ENCODE measurements around the gene HIP1.
"Not testable (repeated sequence)": the region's sequence is repeated elsewhere in the genome, so short reads cannot be mapped to it uniquely, and the experiment has no call there.

The HIP1 gene

GRCh38 chr7:75546237-75547015, 192.3 kb downstream of the HIP1 start:
- H3K4me1 ChIP-seq: peaks cover 8% of the 10 kb centered on the region; the same call in 1 of the 2 replicates
- no peaks in the 10 kb centered on the region for H3K9me3 ChIP-seq
- TF ChIP-seq Cebpa-rat (IDR thresholded peaks at IDR 0.05): no peak
- peaks cover 85% of the 10 kb centered on the region for H3K36me3 ChIP-seq
- no peaks in the 10 kb centered on the region for H3K27me3 ChIP-seq
- H3K9ac ChIP-seq: no peak overlapping the region
- no peak overlapping the region for H3K4me3 ChIP-seq
- no peak overlapping the region for H3K27ac ChIP-seq
- no peaks in the 10 kb centered on the region for H4K20me1 ChIP-seq
- no peak overlapping the region for H3K4me2 ChIP-seq

DNA sequence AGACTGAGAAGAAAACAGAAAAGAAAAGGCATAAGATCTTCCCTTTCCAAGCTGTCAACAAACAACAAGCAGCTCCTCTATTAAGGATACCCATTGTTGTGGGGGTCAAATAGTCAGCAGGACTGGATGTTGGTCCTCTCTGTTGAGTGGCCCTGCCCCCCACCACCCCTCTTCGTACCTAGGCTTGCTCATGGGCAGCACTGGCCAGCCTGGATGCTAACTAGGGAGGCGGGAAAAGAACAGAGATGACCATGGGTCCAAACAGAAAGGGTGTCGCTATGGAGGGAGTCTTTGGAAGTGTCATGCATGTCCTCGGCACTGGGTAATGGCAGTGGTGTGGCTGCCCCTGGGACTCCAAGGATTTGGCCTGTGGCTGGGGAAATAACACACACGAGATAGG, 201.0 kb downstream of the HIP1 start:
- no peaks in the 10 kb centered on the region for H4K20me1 ChIP-seq
- no peak for TF ChIP-seq Cebpa-rat (IDR thresholded peaks at IDR 0.05)
- peaks cover 60% of the 10 kb centered on the region for H3K36me3 ChIP-seq

DNA sequence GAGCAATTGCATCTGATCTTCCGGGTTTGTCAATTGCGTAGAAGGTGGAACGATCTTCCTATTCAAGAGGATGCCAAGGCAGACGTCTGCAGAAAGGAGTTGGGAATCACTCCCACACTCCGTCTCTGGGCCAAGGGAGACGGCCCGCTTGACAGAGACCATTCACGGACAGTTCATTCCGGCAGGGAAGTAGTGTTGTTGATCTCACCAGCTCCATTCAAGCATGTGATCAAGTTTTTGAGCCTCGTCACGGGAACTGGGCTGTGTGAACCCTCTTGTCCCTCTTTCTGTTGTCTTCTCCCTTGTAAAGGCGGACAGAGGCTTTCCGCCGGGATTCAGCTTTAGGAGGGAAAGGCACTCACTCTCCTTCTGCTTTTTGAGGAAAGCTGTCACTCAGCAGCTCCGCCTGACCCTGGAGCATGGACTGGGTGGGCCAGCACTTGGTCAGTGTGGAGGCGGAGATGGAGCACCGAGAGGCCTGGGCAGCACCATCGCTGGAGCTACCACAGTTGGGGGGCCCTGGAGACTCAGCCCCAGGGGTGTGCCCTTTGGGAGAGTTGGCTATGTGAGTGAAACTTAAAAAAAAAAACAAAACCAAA, 201.7 kb downstream of the HIP1 start:
- H3K4me3 ChIP-seq: no peak overlapping the region
- no peak overlapping the region for H3K27ac ChIP-seq
- no peaks in the 10 kb centered on the region for H3K27me3 ChIP-seq
- H4K20me1 ChIP-seq: no peaks in the 10 kb centered on the region
- no peak overlapping the region for H3K4me2 ChIP-seq
- H3K9ac ChIP-seq: no peak overlapping the region
- no peaks in the 10 kb centered on the region for H3K4me1 ChIP-seq
- TF ChIP-seq Cebpa-rat (IDR thresholded peaks at IDR 0.05): no peak
- peaks cover 53% of the 10 kb centered on the region for H3K36me3 ChIP-seq
- no peaks in the 10 kb centered on the region for H3K9me3 ChIP-seq

More for the DNA sequence above, 201.0 kb downstream of the HIP1 start:
- Histone ChIP-seq H3K9ac (no peak overlapping the region), H3K4me3 (no peak overlapping the region), H3K27ac (no peak overlapping the region), H3K4me2 (no peak overlapping the region), H3K27me3 (no peaks in the 10 kb centered on the region), H3K4me1 (no peaks in the 10 kb centered on the region), H3K9me3 (no peaks in the 10 kb centered on the region)

GRCh38 chr7:75536491-75536890, 202.2 kb downstream of the HIP1 start:
- Histone ChIP-seq H3K9me3 (no peaks in the 10 kb centered on the region), H3K36me3 (peaks cover 48% of the 10 kb centered on the region), H3K9ac (no peak overlapping the region), H4K20me1 (no peaks in the 10 kb centered on the region), H3K27me3 (no peaks in the 10 kb centered on the region), H3K4me1 (no peaks in the 10 kb centered on the region), H3K4me3 (no peak overlapping the region), H3K4me2 (no peak overlapping the region), H3K27ac (no peak overlapping the region)
- no peak for TF ChIP-seq Cebpa-rat (IDR thresholded peaks at IDR 0.05)

DNA sequence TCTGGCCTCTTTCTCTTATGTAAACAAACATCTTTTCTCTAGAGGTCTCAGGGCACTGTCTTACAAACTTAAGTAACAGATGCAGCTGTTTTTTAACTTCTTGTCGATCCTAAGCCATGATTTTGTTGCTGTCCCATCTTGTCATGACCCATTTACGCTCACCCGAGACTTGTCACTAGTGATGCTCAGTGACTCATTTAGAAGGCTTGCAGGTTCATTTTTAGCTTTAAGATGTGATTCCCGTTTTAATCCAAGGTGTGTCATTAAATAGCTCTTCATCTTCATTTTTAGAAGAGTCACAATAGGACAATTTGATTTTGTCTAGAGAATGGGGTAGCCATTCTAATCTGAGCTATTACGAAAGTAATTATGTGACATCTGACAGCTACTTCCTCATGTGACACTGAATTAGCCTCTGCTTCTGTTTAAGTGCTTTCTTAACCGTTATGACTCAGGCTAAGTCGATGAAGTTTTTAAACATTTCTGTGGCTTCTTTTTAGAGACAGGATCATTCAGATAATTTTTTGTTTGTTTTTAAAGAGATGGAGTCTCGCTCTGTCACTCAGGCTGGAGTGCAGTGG, 203.9 kb downstream of the HIP1 start:
- Histone ChIP-seq H3K36me3 (peaks cover 34% of the 10 kb centered on the region), H3K4me1 (no peaks in the 10 kb centered on the region), H3K27ac (no peak overlapping the region), H3K9me3 (no peaks in the 10 kb centered on the region), H3K27me3 (no peaks in the 10 kb centered on the region), H3K9ac (no peak overlapping the region), H3K4me3 (no peak overlapping the region), H4K20me1 (no peaks in the 10 kb centered on the region), H3K4me2 (no peak overlapping the region)
- no peak for TF ChIP-seq Cebpa-rat (IDR thresholded peaks at IDR 0.05)

GRCh38 chr7:75533926-75534325, 204.8 kb downstream of the HIP1 start:
- Histone ChIP-seq H3K9ac (no peak overlapping the region), H4K20me1 (no peaks in the 10 kb centered on the region), H3K4me2 (no peak overlapping the region), H3K36me3 (peaks cover 25% of the 10 kb centered on the region), H3K4me1 (no peaks in the 10 kb centered on the region), H3K27me3 (no peaks in the 10 kb centered on the region), H3K4me3 (no peak overlapping the region), H3K27ac (no peak overlapping the region), H3K9me3 (no peaks in the 10 kb centered on the region)
- no peak for TF ChIP-seq Cebpa-rat (IDR thresholded peaks at IDR 0.05)

GRCh38 chr7:75532639-75533038, 206.1 kb downstream of the HIP1 start:
- H3K36me3 ChIP-seq: peaks cover 15% of the 10 kb centered on the region
- H3K9me3 ChIP-seq: no peaks in the 10 kb centered on the region
- H4K20me1 ChIP-seq: peaks cover 2% of the 10 kb centered on the region
- TF ChIP-seq Cebpa-rat (IDR thresholded peaks at IDR 0.05): no peak
- H3K4me2 ChIP-seq: no peak overlapping the region
- H3K27ac ChIP-seq: no peak overlapping the region
- H3K27me3 ChIP-seq: no peaks in the 10 kb centered on the region
- no peak overlapping the region for H3K4me3 ChIP-seq
- no peak overlapping the region for H3K9ac ChIP-seq
- peaks cover 6% of the 10 kb centered on the region; the same call in 1 of the 2 replicates for H3K4me1 ChIP-seq

DNA sequence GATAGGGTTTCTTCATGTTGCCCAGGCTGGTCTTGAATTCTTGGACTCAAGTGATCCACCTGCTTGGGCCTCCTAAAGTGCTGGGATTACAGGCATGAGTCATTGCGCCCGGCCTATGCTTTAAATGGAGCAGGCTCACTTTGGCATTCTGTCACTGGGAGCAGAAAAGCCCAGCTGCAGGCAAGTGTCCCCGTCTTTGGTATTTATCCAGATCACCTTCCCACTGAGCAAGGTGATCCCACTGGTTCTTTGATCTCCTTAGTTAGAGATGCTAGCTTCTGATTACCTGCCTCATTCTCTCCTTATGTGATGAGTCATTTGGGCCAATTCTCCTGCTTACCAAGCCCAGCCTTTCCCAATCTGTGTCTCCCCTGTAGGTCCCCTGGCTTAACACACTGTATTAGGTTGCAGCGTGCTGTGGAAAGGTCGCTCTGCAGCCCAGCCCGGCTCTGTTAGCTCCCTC, 207.4 kb downstream of the HIP1 start:
- Histone ChIP-seq H3K27ac (no peak overlapping the region), H4K20me1 (peaks cover 14% of the 10 kb centered on the region), H3K4me1 (peaks cover 13% of the 10 kb centered on the region), H3K4me3 (no peak overlapping the region), H3K9me3 (no peaks in the 10 kb centered on the region), H3K36me3 (peaks cover 2% of the 10 kb centered on the region; the same call in 1 of the 2 replicates), H3K9ac (no peak overlapping the region), H3K27me3 (no peaks in the 10 kb centered on the region), H3K4me2 (no peak overlapping the region)
- no peak for TF ChIP-seq Cebpa-rat (IDR thresholded peaks at IDR 0.05)

DNA sequence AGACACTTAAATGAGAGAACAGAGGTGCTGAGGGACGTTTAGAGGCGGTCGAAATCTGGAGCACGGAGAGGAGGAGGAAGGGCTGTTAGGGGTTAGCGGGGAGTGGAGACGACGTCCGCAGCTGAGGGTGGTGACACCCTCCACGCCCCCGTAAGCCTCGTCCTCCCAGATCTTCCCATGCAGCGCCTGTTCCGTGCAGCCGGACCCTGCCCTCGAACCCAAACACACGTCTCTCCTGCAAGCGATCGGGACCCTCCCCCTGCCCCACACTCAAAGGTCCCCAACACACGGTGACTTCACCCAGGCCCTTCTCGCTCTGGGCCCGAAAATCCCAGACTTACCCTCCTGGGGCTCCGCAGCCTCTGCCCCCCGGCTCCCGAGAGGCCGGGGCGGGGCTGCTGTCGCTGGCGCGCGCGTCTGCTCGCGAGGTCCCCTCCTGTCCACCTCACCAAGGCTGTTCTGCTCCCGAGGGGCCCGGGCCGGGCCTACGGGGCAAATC, 211.5 kb downstream of the HIP1 start:
- peak overlapping the region; percentile 93 for H3K4me3 ChIP-seq
- peaks cover 38% of the 10 kb centered on the region for H3K36me3 ChIP-seq
- H3K4me1 ChIP-seq: peaks cover 21% of the 10 kb centered on the region
- H3K9ac ChIP-seq: peak overlapping the region; percentile 94
- H3K27ac ChIP-seq: peak overlapping the region; percentile 88
- peaks cover 15% of the 10 kb centered on the region; the same call in 1 of the 2 replicates for H3K9me3 ChIP-seq
- H3K27me3 ChIP-seq: not testable (repeated sequence)
- peak overlapping the region; percentile 92 for H3K4me2 ChIP-seq
- peaks cover 26% of the 10 kb centered on the region for H4K20me1 ChIP-seq

GRCh38 chr7:75521727-75522126, 217.0 kb downstream of the HIP1 start:
- not testable (repeated sequence) for H3K4me3 ChIP-seq, H3K4me2 ChIP-seq, H3K27ac ChIP-seq, H3K9ac ChIP-seq, H3K27me3 ChIP-seq
- peaks cover 11% of the 10 kb centered on the region for H3K4me1 ChIP-seq
- H3K36me3 ChIP-seq: peaks cover 74% of the 10 kb centered on the region
- peaks cover 22% of the 10 kb centered on the region for H3K9me3 ChIP-seq
- peaks cover 19% of the 10 kb centered on the region for H4K20me1 ChIP-seq

- not testable (repeated sequence) for H4K20me1 ChIP-seq, H3K27me3 ChIP-seq, H3K4me2 ChIP-seq, H3K27ac ChIP-seq, H3K9ac ChIP-seq, H3K4me1 ChIP-seq, H3K4me3 ChIP-seq
- Histone ChIP-seq H3K36me3 (peaks cover 60% of the 10 kb centered on the region), H3K9me3 (peaks cover 21% of the 10 kb centered on the region)
Measured at GRCh38 chr7:75518842-75519241, 219.9 kb downstream of the HIP1 start.

DNA sequence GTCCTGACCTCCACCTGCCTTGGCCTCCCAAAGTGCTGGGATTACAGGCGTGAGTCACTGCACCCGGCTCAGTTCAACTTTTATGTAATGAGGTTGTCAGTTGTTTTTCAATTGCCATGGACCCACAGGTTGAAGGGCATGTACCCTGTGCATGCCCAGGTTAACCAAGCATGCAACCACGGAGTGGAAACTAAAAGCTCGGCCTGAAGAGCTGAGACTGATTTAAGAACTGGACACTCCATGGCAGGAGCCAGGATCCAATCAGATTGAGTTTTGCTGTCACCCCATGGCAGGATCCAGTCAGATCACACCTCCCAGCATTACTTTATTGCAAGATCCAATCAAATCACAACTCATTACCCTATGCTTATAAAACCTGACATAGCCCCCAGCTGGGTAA, 229.7 kb downstream of the HIP1 start:
- not testable (repeated sequence) for H3K4me2 ChIP-seq, H3K27me3 ChIP-seq, H3K9ac ChIP-seq, H3K9me3 ChIP-seq, H3K4me3 ChIP-seq, H4K20me1 ChIP-seq, H3K4me1 ChIP-seq, H3K27ac ChIP-seq
- H3K36me3 ChIP-seq: peaks cover 18% of the 10 kb centered on the region

DNA sequence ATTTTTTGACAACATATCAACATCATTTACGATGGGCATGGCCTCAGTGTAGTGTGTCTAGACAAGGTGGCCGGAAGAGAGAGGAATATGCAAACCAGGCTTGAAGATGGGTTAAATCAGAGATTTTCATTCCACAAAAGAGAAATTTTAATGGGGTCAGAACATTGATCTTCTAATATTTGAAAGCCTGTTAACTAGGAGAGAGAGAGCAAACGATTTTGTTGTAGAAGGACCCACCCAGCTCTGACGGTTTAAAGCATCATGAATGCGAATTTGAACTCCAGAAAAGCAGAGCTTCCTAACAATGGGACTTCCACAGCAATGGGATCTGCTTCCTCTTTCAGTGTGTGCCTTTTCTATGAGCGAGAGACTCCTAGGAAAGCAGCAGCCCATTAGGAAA, 246.7 kb downstream of the HIP1 start, which contains the start of gene SPDYE5:
SPDYE5 (plus strand) TSS at position 301 of the 400 bp plus-strand sequence. CDS start 1,728 bp downstream, outside the sequence.
- not testable (repeated sequence) for H4K20me1 ChIP-seq, H3K36me3 ChIP-seq

More for the DNA sequence above, 246.7 kb downstream of the HIP1 start, which contains the start of gene SPDYE5:
- not testable (repeated sequence) for H3K27me3 ChIP-seq, H3K27ac ChIP-seq, H3K9ac ChIP-seq, H3K4me3 ChIP-seq, H3K9me3 ChIP-seq, H3K4me1 ChIP-seq, H3K4me2 ChIP-seq
